H1 (cell line): ENCODE measurements around the gene CTIF. TPM values are rescaled to one million over a fixed set of nuclear protein-coding genes. Genes with fewer than 3 reads are reported as not detected.

ENCODE experiments used
- CTCF ChIA-PET: fragments of 300-600 bp; sonication (Branson Sonifier 250); formaldehyde crosslinking; loops from one replicate; lab custom pipeline; 2021; ENCODE audit not compliant: partially characterized antibody; lab: Charles Lee
- POLR2A ChIA-PET: fragments of 300-600 bp; sonication (Branson Sonifier 250); formaldehyde crosslinking; loops from one replicate; lab custom pipeline; 2021; ENCODE audit warnings: inconsistent platforms; ENCODE audit not compliant: partially characterized antibody; lab: Charles Lee
- DNase-seq, 2 experiments: peaks; one replicate each; pipeline versions ENCODE4 v3.0.0 to v3.0.0-alpha.2; 2010 to 2022; ENCODE audit warnings: low spot score in 2 of 2, low read depth in 1 of 2, mixed read lengths in 1 of 2
- FAIRE-seq: peaks from 2 replicates; lab custom pipeline; 2011; peaks lifted over from hg19 to GRCh38; lab: Jason Lieb, UNC
- H2AFZ ChIP-seq: 2 replicates; pipeline ENCODE4 v1.8.1; 2012; ENCODE audit warnings: low read length, inconsistent platforms
- H2AK5ac ChIP-seq: 2 replicates; pipeline ENCODE4 v1.6.1; 2013; ENCODE audit warnings: low read depth, low read length
- H2BK120ac ChIP-seq: replicated peaks from 2 replicates; pipeline ENCODE3; 2013; ENCODE audit warnings: low read depth, low read length, inconsistent platforms
- H2BK12ac ChIP-seq: 2 replicates; pipeline ENCODE4 v1.6.1; 2013; ENCODE audit warnings: low read depth, low read length
- H2BK15ac ChIP-seq: 2 replicates; pipeline ENCODE4 v1.6.1; 2013; ENCODE audit warnings: low read length
- H2BK20ac ChIP-seq: 2 replicates; pipeline ENCODE4 v1.6.1; 2013; ENCODE audit warnings: low read length
- H2BK5ac ChIP-seq: 2 replicates; pipeline ENCODE4 v1.6.1; 2013; ENCODE audit warnings: low read depth, low read length
- H3K14ac ChIP-seq: 2 replicates; pipeline ENCODE4 v1.6.1; 2013; ENCODE audit warnings: inconsistent platforms; ENCODE audit not compliant: insufficient read length
- H3K18ac ChIP-seq: 2 replicates; pipeline ENCODE4 v1.6.1; 2013; ENCODE audit warnings: low read length; ENCODE audit errors: extremely low read depth
- H3K23ac ChIP-seq: 2 replicates; pipeline ENCODE4 v1.6.1; 2013; ENCODE audit warnings: inconsistent platforms; ENCODE audit not compliant: insufficient read length
- H3K23me2 ChIP-seq: 2 replicates; pipeline ENCODE4 v1.6.1; 2013; ENCODE audit warnings: low read depth, low read length
- H3K27ac ChIP-seq: 2 replicates; pipeline ENCODE4 v1.6.1; 2011; ENCODE audit warnings: low read depth, low read length, inconsistent platforms
- H3K27me3 ChIP-seq, 4 experiments: replicated peaks in 1 of 4; 1 replicate in 1 of 4; 2 replicates in 3 of 4; pipeline versions ENCODE4 v1.6.1 to v1.8.1; 2011 to 2013; ENCODE audit warnings: low read length in 3 of 4, mild to moderate bottlenecking in 3 of 4, inconsistent platforms in 2 of 4, mixed read lengths in 2 of 4, moderate library complexity in 1 of 4; ENCODE audit not compliant: control insufficient read depth in 3 of 4, insufficient read depth in 3 of 4; ENCODE audit errors: extremely low read depth in 1 of 4
- H3K36me3 ChIP-seq, 4 experiments: 2 replicates each; pipeline versions ENCODE4 v1.6.1 to v1.8.1; 2011 to 2013; ENCODE audit warnings: mild to moderate bottlenecking in 4 of 4, low read length in 3 of 4, moderate library complexity in 2 of 4, control low read depth in 1 of 4, inconsistent platforms in 1 of 4; ENCODE audit not compliant: insufficient read depth in 4 of 4, control insufficient read depth in 2 of 4
- H3K4ac ChIP-seq: replicated peaks from 2 replicates; pipeline ENCODE3; 2013; ENCODE audit warnings: low read length, low read depth, mixed read lengths, inconsistent platforms; ENCODE audit not compliant: insufficient read length
- H3K4me1 ChIP-seq, 4 experiments: replicated peaks in 1 of 4; 1 replicate in 1 of 4; 2 replicates in 3 of 4; pipeline versions ENCODE4 v1.6.1 to v1.8.1; 2011 to 2013; ENCODE audit warnings: low read length in 3 of 4, inconsistent platforms in 2 of 4, mixed read lengths in 1 of 4; ENCODE audit not compliant: insufficient read depth in 4 of 4, control insufficient read depth in 3 of 4
- H3K4me2 ChIP-seq, 2 experiments: 2 replicates each; pipeline versions ENCODE4 v1.6.1 to v1.8.1; 2011 to 2013; ENCODE audit warnings: low read depth in 2 of 2, low read length in 2 of 2, control low read depth in 1 of 2, inconsistent platforms in 1 of 2, mild to moderate bottlenecking in 1 of 2; ENCODE audit not compliant: insufficient read depth in 1 of 2
- H3K4me3 ChIP-seq, 4 experiments: fragments of 200-600, 300-600 bp in 1 of 4; sonication (generic), shearing (Covaris generic), sonication (Bioruptor Twin) in 1 of 4; 2 replicates each; pipeline versions ENCODE4 v1.5.1 to v1.8.1; 2011 to 2016; ENCODE audit warnings: low read length in 4 of 4, low read depth in 3 of 4, control low read depth in 2 of 4, inconsistent platforms in 2 of 4, mild to moderate bottlenecking in 2 of 4, mixed read lengths in 1 of 4, moderate library complexity in 1 of 4; ENCODE audit not compliant: insufficient read depth in 2 of 4; ENCODE audit errors: extremely low read depth in 1 of 4
- H3K56ac ChIP-seq: replicated peaks from 2 replicates; pipeline ENCODE3; 2013; ENCODE audit warnings: low read depth, mild to moderate bottlenecking, mixed read lengths, low read length, inconsistent platforms; ENCODE audit not compliant: insufficient read length
- H3K79me1 ChIP-seq: 2 replicates; pipeline ENCODE4 v1.6.1; 2013; ENCODE audit warnings: low read depth, low read length, control low read depth
- H3K79me2 ChIP-seq, 2 experiments: 2 replicates each; pipeline versions ENCODE4 v1.6.1 to v1.8.1; 2012 to 2013; ENCODE audit warnings: low read length in 2 of 2, mild to moderate bottlenecking in 2 of 2, inconsistent platforms in 1 of 2; ENCODE audit not compliant: insufficient read depth in 2 of 2, control insufficient read depth in 1 of 2
- H3K9ac ChIP-seq, 4 experiments: replicated peaks in 1 of 4; 1 replicate in 1 of 4; 2 replicates in 3 of 4; pipeline versions ENCODE4 v1.6.1 to v1.8.1; 2011 to 2013; ENCODE audit warnings: low read depth in 3 of 4, low read length in 3 of 4, control low read depth in 2 of 4, mild to moderate bottlenecking in 2 of 4, moderate library complexity in 2 of 4, inconsistent platforms in 1 of 4; ENCODE audit errors: extremely low read depth in 1 of 4
- H3K9me3 ChIP-seq, 2 experiments: 2 replicates each; pipeline versions ENCODE4 v1.6.1 to v1.8.1; 2012 to 2013; ENCODE audit warnings: mild to moderate bottlenecking in 2 of 2, moderate library complexity in 2 of 2, control low read depth in 1 of 2, inconsistent platforms in 1 of 2, low read depth in 1 of 2, low read length in 1 of 2, mixed read lengths in 1 of 2; ENCODE audit not compliant: insufficient read depth in 2 of 2
- H4K20me1 ChIP-seq, 2 experiments: replicated peaks in 1 of 2; 2 replicates each; pipeline versions ENCODE3 to v1.8.1; 2011 to 2013; ENCODE audit warnings: inconsistent platforms in 2 of 2, low read length in 2 of 2, mild to moderate bottlenecking in 1 of 2; ENCODE audit not compliant: insufficient read depth in 2 of 2, control insufficient read depth in 1 of 2
- H4K5ac ChIP-seq: 2 replicates; pipeline ENCODE4 v1.6.1; 2013; ENCODE audit warnings: low read length, low read depth, mixed read lengths, inconsistent platforms; ENCODE audit not compliant: insufficient read length
- H4K8ac ChIP-seq: 2 replicates; pipeline ENCODE4 v1.8.0; 2013; ENCODE audit warnings: mild to moderate bottlenecking, moderate library complexity, low read length, inconsistent platforms; ENCODE audit not compliant: insufficient read depth; ENCODE audit errors: extremely low read depth
- H4K91ac ChIP-seq: replicated peaks from 2 replicates; pipeline ENCODE3; 2013; ENCODE audit warnings: low read length, mixed read lengths, inconsistent platforms; ENCODE audit not compliant: insufficient read length
- ASH2L ChIP-seq: fragments of 200-600, 300-600 bp; sonication (generic); IDR thresholded peaks from one replicate; pipeline ENCODE4 v1.7.1; 2017; ENCODE audit warnings: low read length
- BACH1 ChIP-seq: IDR thresholded peaks from 2 replicates; pipeline ENCODE4 v1.6.1; 2012; ENCODE audit warnings: low read length, improper control_type of control experiment
- BCL11A ChIP-seq, 2 experiments: IDR thresholded peaks; one replicate each; pipeline ENCODE4 v1.6.1; 2011; ENCODE audit warnings: low read depth in 2 of 2, low read length in 2 of 2, mild to moderate bottlenecking in 2 of 2
- CHD2 ChIP-seq: IDR thresholded peaks from 2 replicates; pipeline ENCODE4 v1.6.1; 2012; ENCODE audit warnings: low read length, improper control_type of control experiment
- EGR1 ChIP-seq: IDR thresholded peaks from 2 replicates; pipeline ENCODE4 v1.6.1; 2011; ENCODE audit warnings: low read depth, low read length, borderline replicate concordance
- GABPA ChIP-seq: IDR thresholded peaks from 2 replicates; pipeline ENCODE4 v1.6.1; 2011; ENCODE audit warnings: mild to moderate bottlenecking, low read length, moderate library complexity, borderline replicate concordance; ENCODE audit not compliant: insufficient read depth
- HDAC2 ChIP-seq, 2 experiments: fragments of 300-600 bp in 1 of 2; sonication (generic) in 1 of 2; IDR thresholded peaks; 2 replicates each; pipeline ENCODE4 v1.6.1; 2011 to 2012; ENCODE audit warnings: low read depth in 2 of 2, low read length in 2 of 2, mild to moderate bottlenecking in 2 of 2, moderate library complexity in 2 of 2, borderline replicate concordance in 1 of 2, inconsistent platforms in 1 of 2
- POLR2A ChIP-seq, 2 experiments: IDR thresholded peaks; 1 replicate in 1 of 2; 2 replicates in 1 of 2; pipeline ENCODE4 v1.6.1; 2011; ENCODE audit warnings: low read depth in 2 of 2, low read length in 2 of 2, mild to moderate bottlenecking in 2 of 2; ENCODE audit errors: control extremely low read depth in 1 of 2
- RFX5 ChIP-seq: IDR thresholded peaks from 2 replicates; pipeline ENCODE4 v1.6.1; 2011; ENCODE audit warnings: low read depth, low read length, improper control_type of control experiment, borderline replicate concordance
- TBP ChIP-seq: IDR thresholded peaks from 2 replicates; pipeline ENCODE4 v1.6.1; 2011; ENCODE audit warnings: low read depth, low read length, improper control_type of control experiment
- ZNF274 ChIP-seq: IDR thresholded peaks from 2 replicates; pipeline ENCODE4 v1.7.0; 2012; ENCODE audit warnings: low read length, borderline replicate concordance; ENCODE audit errors: extremely low read depth
- WGBS, 2 experiments: shearing (Covaris generic) in 1 of 2; methylation state at CpG; one replicate each; pipeline versions ENCODE4 v1.1.6 to v1.1.7; 2013 to 2015; ENCODE audit warnings: low lambda C conversion rate in 2 of 2, mixed read lengths in 2 of 2, inconsistent platforms in 1 of 2, low coverage in 1 of 2, missing lambda C conversion rate in 1 of 2; ENCODE audit not compliant: insufficient replicate concordance in 2 of 2, insufficient coverage in 1 of 2, insufficient read length in 1 of 2; ENCODE audit errors: extremely low coverage in 1 of 2, missing lambda C conversion rate in 1 of 2; 5-methylcytosine and 5-hydroxymethylcytosine counted together
- polyA plus RNA-seq, 7 experiments: library from polyadenylated mRNA; depleted of rRNA in 3 of 7; stranded (reverse) in 5 of 7; unstranded in 2 of 7; fragments of >200 nt in 5 of 7; fragments of 200-250 nt in 2 of 7; gene quantifications; 1 replicate in 5 of 7; 2 replicates in 1 of 7; 4 replicates in 1 of 7; pipeline versions ENCODE4 v1.2.1 to v1.2.3, GENCODE V29; 2011 to 2013; ENCODE audit warnings: missing spikeins in 2 of 7, mixed read lengths in 2 of 7
- total RNA-seq: library from RNA; stranded (reverse); fragmentation: NEBNext Ultra II Directional; extraction: Animal tissue kit (Norgen Biotek cat#: 25700); gene quantifications from 2 replicates; pipeline ENCODE4 v1.2.1, GENCODE V29; 2021
- TF ChIP-seq, protein P1 (sequence below): IDR thresholded peaks from 2 replicates; pipeline ENCODE4 v1.6.1; 2012; ENCODE audit warnings: low read length, inconsistent platforms

Gene CTIF
- total and polyA plus RNA-seq, 2 of the 8 experiments (the other 6 are each of a cell fraction or from before 2014, with no cell fraction given): 9.0 to 17.8 TPM

DNA sequence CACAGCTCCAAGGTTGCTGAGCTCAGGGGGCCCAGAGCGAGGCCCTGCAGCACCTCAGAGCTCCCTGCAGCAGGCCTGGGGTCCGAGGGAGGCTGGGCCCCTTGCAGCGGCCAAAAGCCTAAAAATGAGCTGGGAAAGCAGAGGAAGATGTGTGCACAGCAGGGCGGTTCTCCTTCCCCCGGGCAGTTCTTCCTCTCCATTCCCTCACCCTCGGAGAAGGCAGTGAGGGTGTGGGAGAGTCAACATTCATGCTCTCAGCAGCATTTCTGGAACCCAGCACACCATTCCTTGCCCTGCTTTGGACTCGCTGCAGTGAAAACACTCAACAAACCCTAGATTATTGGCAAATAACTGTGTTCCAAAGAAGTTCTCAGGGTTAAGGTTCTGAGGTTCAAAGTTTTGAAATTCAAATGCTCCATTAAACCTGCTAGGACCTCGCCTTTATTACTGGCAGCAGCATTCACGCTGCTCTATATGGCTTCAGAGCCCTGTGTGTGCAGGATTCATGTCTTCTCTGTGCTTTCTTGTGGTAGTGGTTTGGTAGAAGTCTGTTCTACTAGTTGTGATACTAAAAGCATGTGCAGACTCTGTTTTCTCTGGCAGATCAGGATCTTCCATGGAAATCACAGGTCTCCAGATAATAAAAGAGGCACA, 79.1 kb downstream of the CTIF start:
- Histone ChIP-seq H3K4me1 (peaks cover 4 to 16% (median 13%) of the 10 kb centered on the region in 4 experiments), H3K9ac (no peak overlapping the region), H3K4ac (no peak overlapping the region), H2AK5ac (no peak overlapping the region), H2BK5ac (no peak overlapping the region), H4K91ac (peak overlapping the region; percentile 1), H3K79me1 (no peaks in the 10 kb centered on the region), H2AFZ (no peak overlapping the region), H3K56ac (no peak overlapping the region), H3K27me3 (no peaks in the 10 kb centered on the region), H2BK120ac (no peak overlapping the region), H3K36me3 (no peaks in the 10 kb centered on the region; a peak in 1 of 8 replicates), H2BK20ac (no peak overlapping the region), H3K23ac (no peak overlapping the region), H4K8ac (no peak overlapping the region), H3K14ac (no peak overlapping the region), H3K4me3 (no peak overlapping the region), H3K23me2 (no peaks in the 10 kb centered on the region), H3K27ac (no peak overlapping the region), H2BK12ac (no peak overlapping the region), H3K9me3 (no peaks in the 10 kb centered on the region), H2BK15ac (no peak overlapping the region), H4K5ac (no peak overlapping the region), H3K79me2 (peaks cover 0 to 3% of the 10 kb centered on the region in 2 experiments; a peak in 1 of 4 replicates), H4K20me1 (no peaks in the 10 kb centered on the region), H3K4me2 (no peak overlapping the region), H3K18ac (no peak overlapping the region)
- FAIRE-seq: no peak
- no peak for DNase-seq
- POLR2A ChIA-PET: interaction anchor here (1.0 kb wide), 1 partner anchor 80 kb away, joined by 3 read pairs; the partner anchor contains the start of gene CTIF
- CTCF ChIA-PET: interaction anchor here (0.8 to 2.6 kb wide), 13 partner anchors 11 to 142 kb away, joined by 3 to 11 read pairs (median 4); no protein-coding TSS in a partner anchor
- WGBS, 2 experiments: 83% methylated on average over 7 of the region's 9 CpGs; no CpG with 5 or more reads in 1 of the 2 experiments
- no peak for TF ChIP-seq CHD2
- no peak for TF ChIP-seq BACH1
- no peak for TF ChIP-seq EGR1
- no peak for TF ChIP-seq ZNF274
- TF ChIP-seq HDAC2 (IDR thresholded peaks at IDR 0.05; ENCODE audit: borderline replicate concordance in 1 of 2, low read depth in 2 of 2, low read length in 2 of 2): no peak
- TF ChIP-seq ASH2L: no peak
- no peak for TF ChIP-seq POLR2A (IDR thresholded peaks at IDR 0.05; ENCODE audit: control extremely low read depth in 1 of 2, low read depth in 2 of 2, low read length in 2 of 2)
- TF ChIP-seq TBP: no peak
- no peak for TF ChIP-seq BCL11A (IDR thresholded peaks at IDR 0.05; ENCODE audit: low read depth in 2 of 2, low read length in 2 of 2)
- TF ChIP-seq, protein P1, sequence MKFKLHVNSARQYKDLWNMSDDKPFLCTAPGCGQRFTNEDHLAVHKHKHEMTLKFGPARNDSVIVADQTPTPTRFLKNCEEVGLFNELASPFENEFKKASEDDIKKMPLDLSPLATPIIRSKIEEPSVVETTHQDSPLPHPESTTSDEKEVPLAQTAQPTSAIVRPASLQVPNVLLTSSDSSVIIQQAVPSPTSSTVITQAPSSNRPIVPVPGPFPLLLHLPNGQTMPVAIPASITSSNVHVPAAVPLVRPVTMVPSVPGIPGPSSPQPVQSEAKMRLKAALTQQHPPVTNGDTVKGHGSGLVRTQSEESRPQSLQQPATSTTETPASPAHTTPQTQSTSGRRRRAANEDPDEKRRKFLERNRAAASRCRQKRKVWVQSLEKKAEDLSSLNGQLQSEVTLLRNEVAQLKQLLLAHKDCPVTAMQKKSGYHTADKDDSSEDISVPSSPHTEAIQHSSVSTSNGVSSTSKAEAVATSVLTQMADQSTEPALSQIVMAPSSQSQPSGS: no peak
- no peak for TF ChIP-seq GABPA
- no peak for TF ChIP-seq RFX5
